B cell (primary cell): ENCODE data around the gene IL4. TPM values are rescaled to one million over a fixed set of nuclear protein-coding genes. Genes with fewer than 3 reads are reported as not detected.

Experiments
- ATAC-seq: fragments of 200-7000 bp; cut with Tn5 transposase; one replicate; pipeline ENCODE4 v1.10.0; 2021; ENCODE audit warnings: low read depth, mild to moderate bottlenecking, moderate number of reproducible peaks, moderate library complexity
- CTCF ChIA-PET: fragments of 350-600 bp; sonication (Branson Sonifier 250); formaldehyde crosslinking; loops from one replicate; lab custom pipeline; 2021; ENCODE audit warnings: antibody characterized with exemption, inconsistent platforms; lab: Charles Lee
- POLR2A ChIA-PET: fragments of 350-600 bp; sonication (Branson Sonifier 250); formaldehyde crosslinking; loops from one replicate; lab custom pipeline; 2021; ENCODE audit warnings: antibody characterized with exemption; lab: Charles Lee
- DNase-seq: peaks from one replicate; pipeline ENCODE4 v3.0.0; 2013
- H2AFZ ChIP-seq: 2 replicates; pipeline ENCODE4 v1.6.1; 2012; ENCODE audit warnings: mild to moderate bottlenecking, low read depth, low read length; ENCODE audit not compliant: insufficient read depth, poor library complexity, severe bottlenecking
- H3K27ac ChIP-seq, 2 donors: 1 replicate in 1 of 2; 2 replicates in 1 of 2; pipeline ENCODE4 v1.5.1; 2012 to 2013; ENCODE audit warnings: low read length in 2 of 2, mild to moderate bottlenecking in 2 of 2, moderate library complexity in 1 of 2
- H3K27me3 ChIP-seq, 4 experiments: fragments of 200-600 bp in 1 of 4; sonication (generic) in 1 of 4; replicated peaks in 1 of 4; 1 replicate in 2 of 4; 2 replicates in 2 of 4; pipeline versions ENCODE4 v1.6.1 to v1.7.0; 2013 to 2016; ENCODE audit warnings: low read length in 3 of 4, mild to moderate bottlenecking in 2 of 4, mixed read lengths in 1 of 4, moderate library complexity in 1 of 4; ENCODE audit not compliant: insufficient read depth in 4 of 4, control insufficient read depth in 3 of 4; ENCODE audit errors: control extremely low read depth in 1 of 4
- H3K36me3 ChIP-seq, 2 experiments: replicated peaks in 1 of 2; 1 replicate in 1 of 2; 2 replicates in 1 of 2; pipeline versions ENCODE4 v1.6.1 to v1.7.1; 2013; ENCODE audit warnings: low read length in 1 of 2; ENCODE audit not compliant: insufficient read depth in 2 of 2, control insufficient read depth in 1 of 2; ENCODE audit errors: control extremely low read depth in 1 of 2, extremely low read depth in 1 of 2
- H3K4me1 ChIP-seq, 2 donors: fragments of 200-600 bp in 1 of 2; sonication (generic) in 1 of 2; 1 replicate in 1 of 2; 2 replicates in 1 of 2; pipeline versions ENCODE4 v1.5.1 to v1.6.1; 2013 to 2017; ENCODE audit warnings: low read length in 2 of 2; ENCODE audit not compliant: control insufficient read depth in 2 of 2, insufficient read depth in 2 of 2
- H3K4me2 ChIP-seq: replicated peaks from 2 replicates; pipeline ENCODE3; 2012; ENCODE audit warnings: mild to moderate bottlenecking, low read depth, low read length; ENCODE audit not compliant: poor library complexity, severe bottlenecking
- H3K4me3 ChIP-seq, 5 experiments: fragments of 200-600 bp in 1 of 5; sonication (generic) in 1 of 5; 1 replicate in 3 of 5; 2 replicates in 2 of 5; pipeline versions ENCODE4 v1.5.1 to v1.7.0; 2011 to 2016; ENCODE audit warnings: low read length in 4 of 5, mild to moderate bottlenecking in 4 of 5, low read depth in 2 of 5, control low read depth in 1 of 5, moderate library complexity in 1 of 5; ENCODE audit not compliant: insufficient read depth in 1 of 5; ENCODE audit errors: control extremely low read depth in 1 of 5, extremely low read depth in 1 of 5
- H3K79me2 ChIP-seq: fragments of 200-600 bp; sonication (generic); one replicate; pipeline ENCODE4 v1.6.0; 2016; ENCODE audit warnings: low read length; ENCODE audit not compliant: control insufficient read depth, insufficient read depth
- H3K9ac ChIP-seq: fragments of 200-600 bp; sonication (generic); 2 replicates; pipeline ENCODE4 v1.6.1; 2017; ENCODE audit warnings: mild to moderate bottlenecking, low read length, moderate library complexity
- H3K9me3 ChIP-seq, 3 donors: one replicate each; pipeline versions ENCODE4 v1.6.1 to v1.7.1; 2013; ENCODE audit warnings: low read length in 2 of 3; ENCODE audit not compliant: control insufficient read depth in 2 of 3, insufficient read depth in 1 of 3; ENCODE audit errors: control extremely low read depth in 1 of 3
- H4K20me1 ChIP-seq: 2 replicates; pipeline ENCODE4 v1.6.0; 2012; ENCODE audit warnings: mild to moderate bottlenecking, low read length; ENCODE audit not compliant: insufficient read depth, control insufficient read depth, poor library complexity, severe bottlenecking
- H3K27ac Mint-ChIP-seq: one replicate; pipeline ENCODE4 v1.8.0; 2021; ENCODE audit warnings: mixed read lengths
- H3K27me3 Mint-ChIP-seq: one replicate; pipeline ENCODE4 v1.8.0; 2021; ENCODE audit warnings: mixed read lengths
- H3K4me1 Mint-ChIP-seq: one replicate; pipeline ENCODE4 v1.8.0; 2021; ENCODE audit warnings: mixed read lengths
- H3K4me3 Mint-ChIP-seq: one replicate; pipeline ENCODE4 v1.8.0; 2021; ENCODE audit warnings: mixed read lengths
- H3K9me3 Mint-ChIP-seq: one replicate; pipeline ENCODE4 v1.8.0; 2022; ENCODE audit warnings: mixed read lengths; ENCODE audit not compliant: insufficient read depth
- CTCF ChIP-seq: fragments of 200-600 bp; IDR thresholded peaks from one replicate; pipeline ENCODE4 v1.8.0; 2022; ENCODE audit warnings: antibody characterized with exemption, mild to moderate bottlenecking
- EZH2 ChIP-seq: IDR thresholded peaks from 2 replicates; pipeline ENCODE4 v1.6.1; 2012; ENCODE audit warnings: borderline replicate concordance, low read depth, mild to moderate bottlenecking, moderate library complexity, low read length; ENCODE audit not compliant: insufficient read depth, poor library complexity, severe bottlenecking
- WGBS: methylation state at CpG from one replicate; pipeline ENCODE4 v1.1.5; 2013; ENCODE audit warnings: missing lambda C conversion rate; ENCODE audit not compliant: insufficient coverage; 5-methylcytosine and 5-hydroxymethylcytosine counted together
- intact Hi-C: fragments of 100-400 bp; cut with micrococcal nuclease; formaldehyde crosslinking; loops from one replicate; pipeline ENCODE4 v1.10.0; 2022
- polyA plus RNA-seq: library from polyadenylated mRNA; depleted of rRNA; stranded (reverse); fragments of >200 nt; gene quantifications from 2 replicates; pipeline ENCODE4 v1.2.3, GENCODE V29; 2012
- total RNA-seq, 2 donors: library from RNA; stranded (reverse); fragments of 120-200 nt in 1 of 2; gene quantifications; 1 replicate in 1 of 2; 2 replicates in 1 of 2; pipeline versions ENCODE4 v1.2.3 to v1.2.4, GENCODE V29; 2013 to 2022

Gene IL4
- total and polyA plus RNA-seq, 2 donors (not counting 1 experiment from before 2014, with no cell fraction given) = not detected

GRCh38 chr5:132647473-132647872 is 26.3 kb upstream of the IL4 start:
- no peak overlapping the region for H3K27ac Mint-ChIP-seq
- CTCF ChIA-PET = no interaction called here

GRCh38 chr5:132648355-132648754 is 25.4 kb upstream of the IL4 start:
- POLR2A ChIA-PET = no interaction called here
- peaks cover 9% of the 10 kb centered on the region for H3K9me3 Mint-ChIP-seq
- intact Hi-C loops = no loop called here

More at GRCh38 chr5:132647473-132647872, 26.3 kb upstream of the IL4 start:
- POLR2A ChIA-PET = no interaction called here
- no peaks in the 10 kb centered on the region for H3K4me1 ChIP-seq
- Mint-ChIP-seq H3K9me3 (peaks cover 9% of the 10 kb centered on the region), H3K27me3 (peaks cover 5% of the 10 kb centered on the region), H3K4me3 (no peak overlapping the region), H3K4me1 (no peaks in the 10 kb centered on the region)
- no peak for DNase-seq
- H4K20me1 ChIP-seq = no peaks in the 10 kb centered on the region
- no peak overlapping the region for H3K4me3 ChIP-seq
- no peaks in the 10 kb centered on the region for H3K79me2 ChIP-seq
- no peak overlapping the region for H2AFZ ChIP-seq
- WGBS = 100% methylated on average over 2 of the region's 2 CpGs
- H3K4me2 ChIP-seq = no peak overlapping the region
- TF ChIP-seq CTCF (no peak), EZH2 (no peak)
- H3K9me3 ChIP-seq = peaks cover 0 to 17% (median 16%) of the 10 kb centered on the region in 3 donors
- H3K9ac ChIP-seq = no peak overlapping the region
- H3K27me3 ChIP-seq = no peaks in the 10 kb centered on the region
- no peak for ATAC-seq
- H3K36me3 ChIP-seq = peaks cover 2 to 5% of the 10 kb centered on the region in 2 experiments
- no peak overlapping the region for H3K27ac ChIP-seq
- intact Hi-C loops = no loop called here

More at GRCh38 chr5:132648355-132648754, 25.4 kb upstream of the IL4 start:
- H3K27ac ChIP-seq = no peak overlapping the region
- Mint-ChIP-seq H3K4me3 (no peak overlapping the region), H3K4me1 (no peaks in the 10 kb centered on the region), H3K27ac (no peak overlapping the region), H3K27me3 (peaks cover 6% of the 10 kb centered on the region)
- H3K9me3 ChIP-seq = peaks cover 0 to 17% (median 16%) of the 10 kb centered on the region in 3 donors
- no peak overlapping the region for H3K4me3 ChIP-seq
- CTCF ChIA-PET = no interaction called here
- TF ChIP-seq CTCF (no peak), EZH2 (no peak)
- no peaks in the 10 kb centered on the region for H3K79me2 ChIP-seq
- peaks cover 1 to 2% of the 10 kb centered on the region in 2 experiments for H3K36me3 ChIP-seq
- ATAC-seq (no peak), DNase-seq (no peak)
- no peak overlapping the region for H3K9ac ChIP-seq
- H3K4me2 ChIP-seq = no peak overlapping the region
- H4K20me1 ChIP-seq = no peaks in the 10 kb centered on the region
- H2AFZ ChIP-seq = no peak overlapping the region
- H3K4me1 ChIP-seq = no peaks in the 10 kb centered on the region
- WGBS = no CpG with 5 or more reads among the region's 1 CpG
- no peaks in the 10 kb centered on the region for H3K27me3 ChIP-seq
